MM.1S (cell line): Measurements from ENCODE around the gene SPTLC3.

ENCODE experiments used
- DNase-seq: peaks from one replicate; pipeline ENCODE4 v3.0.0-alpha.2; 2015
- H2AFZ ChIP-seq: fragments of 300-600 bp; sonication (generic); 2 replicates; pipeline ENCODE4 v1.6.0; 2016; ENCODE audit warnings: antibody characterized with exemption, low read length
- H3F3A ChIP-seq: fragments of 300-600 bp; sonication (generic); 2 replicates; pipeline ENCODE4 v1.6.1; 2016; ENCODE audit warnings: mild to moderate bottlenecking, antibody characterized with exemption, low read length, moderate library complexity, mixed read lengths; ENCODE audit not compliant: insufficient read depth
- H3K27ac ChIP-seq: fragments of 300-600 bp; sonication (generic); 2 replicates; pipeline ENCODE4 v1.5.1; 2016; ENCODE audit warnings: mild to moderate bottlenecking, low read length
- H3K27me3 ChIP-seq: fragments of 300-600 bp; sonication (generic); replicated peaks from 2 replicates; pipeline ENCODE4 v1.6.0; 2016; ENCODE audit warnings: low read length; ENCODE audit not compliant: insufficient read depth
- H3K36me3 ChIP-seq: fragments of 300-600 bp; sonication (generic); replicated peaks from 2 replicates; pipeline ENCODE4 v1.6.1; 2016; ENCODE audit warnings: mild to moderate bottlenecking, low read length, mixed read lengths; ENCODE audit not compliant: insufficient read depth
- H3K4me1 ChIP-seq: fragments of 300-600 bp; sonication (generic); 2 replicates; pipeline ENCODE4 v1.6.1; 2016; ENCODE audit warnings: low read length, mixed read lengths
- H3K4me2 ChIP-seq: fragments of 300-600 bp; sonication (generic); 2 replicates; pipeline ENCODE4 v1.6.0; 2016; ENCODE audit warnings: low read depth, low read length
- H3K4me3 ChIP-seq: fragments of 300-600 bp; sonication (generic); 2 replicates; pipeline ENCODE4 v1.5.1; 2016; ENCODE audit warnings: low read length, mixed read lengths
- H3K79me2 ChIP-seq: fragments of 300-600 bp; sonication (generic); 2 replicates; pipeline ENCODE4 v1.6.1; 2016; ENCODE audit warnings: mixed run types, low read length, mixed read lengths
- H3K9ac ChIP-seq: fragments of 300-600 bp; sonication (generic); 2 replicates; pipeline ENCODE4 v1.6.1; 2016; ENCODE audit warnings: low read length, mixed read lengths
- H3K9me2 ChIP-seq: fragments of 300-600 bp; sonication (generic); replicated peaks from 2 replicates; pipeline ENCODE4 v1.6.1; 2016; ENCODE audit warnings: mild to moderate bottlenecking, low read length, mixed read lengths; ENCODE audit not compliant: insufficient read depth
- H3K9me3 ChIP-seq: fragments of 300-600 bp; sonication (generic); replicated peaks from 2 replicates; pipeline ENCODE4 v1.6.1; 2016; ENCODE audit warnings: mild to moderate bottlenecking, low read length, mixed read lengths; ENCODE audit not compliant: insufficient read depth
- H4K20me1 ChIP-seq: fragments of 300-600 bp; sonication (generic); 2 replicates; pipeline ENCODE4 v1.6.1; 2016; ENCODE audit warnings: mild to moderate bottlenecking, low read length, moderate library complexity, mixed read lengths; ENCODE audit not compliant: insufficient read depth
- CTCF ChIP-seq: fragments of 300-600 bp; sonication (generic); IDR thresholded peaks from 2 replicates; pipeline ENCODE4 v1.5.1; 2016; ENCODE audit warnings: antibody characterized with exemption, low read length, mixed read lengths
- EZH2 ChIP-seq: fragments of 300-600 bp; sonication (generic); optimal IDR thresholded peaks from 2 replicates; pipeline ENCODE3; 2017; ENCODE audit warnings: low read depth, mild to moderate bottlenecking, antibody characterized with exemption, low read length, mixed read lengths
- EZH2phosphoT487 ChIP-seq: fragments of 300-600 bp; sonication (generic); IDR thresholded peaks from 2 replicates; pipeline ENCODE4 v1.6.1; 2018; ENCODE audit warnings: antibody characterized with exemption, low read length

The SPTLC3 gene

GRCh38 chr20:13022401-13023155 lies 13.8 kb downstream of the SPTLC3 start:
- Histone ChIP-seq H4K20me1 (no peaks in the 10 kb centered on the region), H3K4me2 (no peak overlapping the region), H3K27ac (no peak overlapping the region)

GRCh38 chr20:13024596-13024995 lies 15.8 kb downstream of the SPTLC3 start:
- no peaks in the 10 kb centered on the region for H3K27me3 ChIP-seq

More at GRCh38 chr20:13022401-13023155, 13.8 kb downstream of the SPTLC3 start:
- no peaks in the 10 kb centered on the region for H3F3A ChIP-seq
- no peak overlapping the region for H2AFZ ChIP-seq
- no peaks in the 10 kb centered on the region for H3K27me3 ChIP-seq
- no peak overlapping the region for H3K9ac ChIP-seq
- no peaks in the 10 kb centered on the region for H3K79me2 ChIP-seq
- no peak for DNase-seq
- no peaks in the 10 kb centered on the region for H3K9me3 ChIP-seq
- H3K36me3 ChIP-seq = no peaks in the 10 kb centered on the region
- H3K4me3 ChIP-seq = no peak overlapping the region
- no peaks in the 10 kb centered on the region for H3K4me1 ChIP-seq
- no peak for TF ChIP-seq CTCF
- no peak for TF ChIP-seq EZH2
- no peak for TF ChIP-seq EZH2phosphoT487
- no peaks in the 10 kb centered on the region for H3K9me2 ChIP-seq

GRCh38 chr20:13025181-13025580 lies 16.4 kb downstream of the SPTLC3 start:
- Histone ChIP-seq H3K9ac (no peak overlapping the region), H3K27ac (no peak overlapping the region), H3F3A (no peaks in the 10 kb centered on the region), H3K4me1 (no peaks in the 10 kb centered on the region), H3K36me3 (no peaks in the 10 kb centered on the region), H3K79me2 (no peaks in the 10 kb centered on the region), H2AFZ (no peak overlapping the region), H3K9me3 (no peaks in the 10 kb centered on the region), H3K9me2 (no peaks in the 10 kb centered on the region), H3K4me2 (no peak overlapping the region), H3K4me3 (no peak overlapping the region), H3K27me3 (no peaks in the 10 kb centered on the region), H4K20me1 (no peaks in the 10 kb centered on the region)
- TF ChIP-seq EZH2phosphoT487 = no peak
- TF ChIP-seq CTCF = no peak
- TF ChIP-seq EZH2 = no peak
- no peak for DNase-seq

More at GRCh38 chr20:13024596-13024995, 15.8 kb downstream of the SPTLC3 start:
- H3K4me3 ChIP-seq = no peak overlapping the region
- H3K4me1 ChIP-seq = no peaks in the 10 kb centered on the region
- no peaks in the 10 kb centered on the region for H3K79me2 ChIP-seq
- H3K9me2 ChIP-seq = no peaks in the 10 kb centered on the region
- H4K20me1 ChIP-seq = no peaks in the 10 kb centered on the region
- no peaks in the 10 kb centered on the region for H3K9me3 ChIP-seq
- no peak for TF ChIP-seq EZH2
- TF ChIP-seq CTCF = no peak
- no peak for TF ChIP-seq EZH2phosphoT487
- H2AFZ ChIP-seq = no peak overlapping the region
- no peak overlapping the region for H3K27ac ChIP-seq
- no peaks in the 10 kb centered on the region for H3K36me3 ChIP-seq
- H3K4me2 ChIP-seq = no peak overlapping the region
- no peak for DNase-seq
- H3K9ac ChIP-seq = no peak overlapping the region
- H3F3A ChIP-seq = no peaks in the 10 kb centered on the region
